GM23248 (cell line): ENCODE measurements around the gene ENTPD5. TPM values are rescaled to one million over a fixed set of nuclear protein-coding genes. Genes with fewer than 3 reads are reported as not detected.
A peak's percentile ranks its signal among the peaks of the same experiment; 100 is the strongest.

Experiments
- DNase-seq: peaks from one replicate; pipeline ENCODE4 v3.0.0-alpha.2; 2015
- H2AFZ ChIP-seq: fragments of 200-600 bp; sonication (generic); 2 replicates; pipeline ENCODE4 v1.6.1; 2016; ENCODE audit warnings: antibody characterized with exemption
- H3F3A ChIP-seq: fragments of 200-600 bp; sonication (generic); 2 replicates; pipeline ENCODE4 v1.6.1; 2016; ENCODE audit warnings: mild to moderate bottlenecking, antibody characterized with exemption, mixed run types; ENCODE audit not compliant: insufficient read depth
- H3K27ac ChIP-seq: fragments of 200-600 bp; sonication (generic); 2 replicates; pipeline ENCODE4 v1.5.1; 2016; ENCODE audit warnings: mild to moderate bottlenecking
- H3K27me3 ChIP-seq: fragments of 200-600 bp; sonication (generic); replicated peaks from 2 replicates; pipeline ENCODE4 v1.6.1; 2016; ENCODE audit warnings: mild to moderate bottlenecking; ENCODE audit not compliant: insufficient read depth
- H3K36me3 ChIP-seq: fragments of 200-600 bp; sonication (generic); 2 replicates; pipeline ENCODE4 v1.6.1; 2016; ENCODE audit warnings: low read depth, mild to moderate bottlenecking
- H3K4me1 ChIP-seq: fragments of 200-600 bp; sonication (generic); 2 replicates; pipeline ENCODE4 v1.6.1; 2016; ENCODE audit warnings: mild to moderate bottlenecking; ENCODE audit not compliant: insufficient read depth
- H3K4me2 ChIP-seq: fragments of 200-600 bp; sonication (generic); one replicate; pipeline ENCODE4 v1.6.1; 2016; ENCODE audit warnings: mild to moderate bottlenecking; ENCODE audit not compliant: unreplicated experiment
- H3K4me3 ChIP-seq: fragments of 200-600 bp; sonication (generic); 2 replicates; pipeline ENCODE4 v1.5.1; 2016; ENCODE audit warnings: mild to moderate bottlenecking
- H3K79me2 ChIP-seq: fragments of 200-600 bp; sonication (generic); 2 replicates; pipeline ENCODE4 v1.6.1; 2016; ENCODE audit warnings: mild to moderate bottlenecking; ENCODE audit not compliant: insufficient read depth
- H3K9ac ChIP-seq: fragments of 200-600 bp; sonication (generic); 2 replicates; pipeline ENCODE4 v1.6.1; 2016; ENCODE audit warnings: mild to moderate bottlenecking
- H3K9me2 ChIP-seq: fragments of 200-600 bp; sonication (generic); 2 replicates; pipeline ENCODE4 v1.6.1; 2016; ENCODE audit warnings: mixed run types, mild to moderate bottlenecking, moderate library complexity; ENCODE audit not compliant: insufficient read depth
- H3K9me3 ChIP-seq: fragments of 200-600 bp; sonication (generic); one replicate; pipeline ENCODE4 v1.6.1; 2017; ENCODE audit warnings: low read depth
- H4K20me1 ChIP-seq: fragments of 200-600 bp; sonication (generic); 2 replicates; pipeline ENCODE4 v1.6.0; 2016; ENCODE audit not compliant: insufficient read depth
- EZH2 ChIP-seq: fragments of 200-600 bp; sonication (generic); IDR thresholded peaks from 2 replicates; pipeline ENCODE4 v1.6.1; 2018; ENCODE audit warnings: antibody characterized with exemption, mild to moderate bottlenecking; ENCODE audit not compliant: insufficient read depth, poor library complexity, severe bottlenecking
- EZH2phosphoT487 ChIP-seq: fragments of 200-600 bp; sonication (generic); IDR thresholded peaks from 2 replicates; pipeline ENCODE4 v1.6.1; 2018; ENCODE audit warnings: antibody characterized with exemption, moderate library complexity, mild to moderate bottlenecking, low read depth; ENCODE audit not compliant: insufficient read depth
- WGBS, 2 experiments: methylation state at CpG; one replicate each; pipeline ENCODE4 v1.1.6; 2015 to 2017; ENCODE audit warnings: low lambda C conversion rate in 2 of 2, low coverage in 1 of 2; ENCODE audit errors: missing lambda C conversion rate in 2 of 2; 5-methylcytosine and 5-hydroxymethylcytosine counted together
- in situ Hi-C: fragments of 300-500 bp; cut with MboI; formaldehyde crosslinking; loops from 2 replicates; pipeline ENCODE4 v1.15.0; 2020
- polyA plus RNA-seq: library from polyadenylated mRNA; unstranded; fragments of >200 nt; fragmentation: Nextera tagmentation; extraction: Ambion mirVana; gene quantifications from 2 replicates; pipeline ENCODE4 v1.2.1, GENCODE V29; 2016
- total RNA-seq: library from RNA; depleted of rRNA; stranded (reverse); fragments of >200 nt; shearing (Covaris generic); gene quantifications from 2 replicates; pipeline ENCODE4 v1.2.3, GENCODE V29; 2014

ENTPD5 gene
- total and polyA plus RNA-seq, 2 experiments from 2014 or later, result 10.4 to 11.5 TPM

DNA sequence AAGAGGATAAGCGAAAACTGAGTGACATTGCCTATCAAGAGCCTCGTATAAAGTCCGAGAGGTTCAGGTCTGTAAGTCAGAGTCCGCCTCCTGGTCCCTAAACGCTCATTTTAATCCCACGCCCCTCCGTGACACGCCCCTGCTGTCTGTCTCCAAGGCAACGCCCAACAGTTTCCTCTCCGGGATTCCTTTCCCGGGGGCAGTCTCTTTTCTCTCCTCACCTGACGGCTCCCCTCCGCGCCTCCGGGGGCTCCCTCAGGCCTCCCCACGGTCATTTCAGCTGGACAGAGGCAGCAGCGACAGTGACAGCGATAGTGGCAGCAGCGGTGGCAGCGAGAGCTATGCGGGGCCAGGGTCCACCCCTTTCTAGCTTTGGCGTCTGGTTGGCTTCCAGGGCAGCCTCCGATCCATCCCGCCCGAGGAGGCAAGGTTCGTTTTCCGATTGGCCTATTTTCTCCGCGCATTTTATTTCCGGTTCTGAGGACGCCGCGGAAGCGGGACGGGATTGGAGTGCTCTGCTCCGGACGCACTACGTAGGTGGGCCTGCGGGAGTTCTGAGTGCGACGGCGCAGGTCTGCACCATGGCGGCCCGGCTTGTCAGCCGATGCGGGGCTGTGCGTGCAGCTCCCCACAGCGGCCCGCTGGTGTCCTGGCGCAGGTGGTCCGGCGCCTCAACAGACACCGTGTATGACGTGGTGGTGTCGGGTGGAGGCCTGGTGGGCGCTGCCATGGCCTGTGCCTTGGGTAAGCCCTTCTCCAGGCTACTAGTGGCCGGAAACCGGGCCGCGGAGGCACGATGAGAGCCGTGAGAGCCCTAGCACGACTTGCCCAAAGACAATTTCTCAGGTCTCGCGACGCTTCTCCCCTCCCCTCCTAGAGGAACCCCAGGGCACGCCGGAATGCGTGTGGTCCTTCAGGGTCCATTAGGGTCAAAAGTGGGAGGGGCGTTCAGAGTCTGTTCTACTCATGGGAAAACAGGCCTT lies 69.0 kb downstream of the ENTPD5 start, which contains the start of the genes COQ6 and FAM161B:
Gene COQ6, plus strand, starts transcription at position 551 of the 983 bp plus-strand sequence. Its CDS starts 31 bp downstream, at position 582.
Gene FAM161B, minus strand, starts transcription at position 343 of the 983 bp plus-strand sequence. Its CDS starts 68 bp downstream, at position 275.
- Histone ChIP-seq H3K36me3 (peaks cover 7% of the 10 kb centered on the region), H3K4me2 (peak within 1 kb of the TSS; percentile 85), H4K20me1 (no peaks in the 10 kb centered on the region), H3K9ac (peak within 1 kb of the TSS; percentile 87), H3K4me1 (0 out of 2 replicates have a peak, but pooled peaks cover 3% of the 10 kb centered on the region), H3K27me3 (no peaks in the 10 kb centered on the region), H3K9me3 (no peaks in the 10 kb centered on the region), H3K27ac (peak within 1 kb of the TSS; percentile 92), H3K9me2 (no peaks in the 10 kb centered on the region), H2AFZ (peak within 1 kb of the TSS; percentile 92), H3K4me3 (peak within 1 kb of the TSS; percentile 97), H3F3A (peaks cover 11% of the 10 kb centered on the region), H3K79me2 (peaks cover 38% of the 10 kb centered on the region)
- 1% methylated on average over 66 to 70 of the region's 70 CpGs for WGBS, 2 experiments
- TF ChIP-seq EZH2phosphoT487, result no peak
- no peak for TF ChIP-seq EZH2
- in situ Hi-C loops, result no loop called here
- DNase-seq, result peak; percentile 99

- Histone ChIP-seq H3K9me2 (no peaks in the 10 kb centered on the region), H3K27me3 (no peaks in the 10 kb centered on the region), H3K9ac (no peak overlapping the region), H3K36me3 (no peaks in the 10 kb centered on the region), H3K79me2 (peaks cover 11% of the 10 kb centered on the region), H3K9me3 (no peaks in the 10 kb centered on the region), H3K27ac (no peak overlapping the region), H2AFZ (no peak overlapping the region), H3K4me3 (no peak overlapping the region), H4K20me1 (no peaks in the 10 kb centered on the region), H3F3A (peaks cover 20% of the 10 kb centered on the region), H3K4me2 (no peak overlapping the region), H3K4me1 (peaks cover 16% of the 10 kb centered on the region)
- TF ChIP-seq EZH2phosphoT487 (no peak), EZH2 (no peak)
- DNase-seq, result no peak
- in situ Hi-C loops, result no loop called here
- WGBS, 2 experiments, result 71% methylated on average over 4 of the region's 4 CpGs
Observed at GRCh38 chr14:73945159-73945670, 73.9 kb downstream of the ENTPD5 start.

DNA sequence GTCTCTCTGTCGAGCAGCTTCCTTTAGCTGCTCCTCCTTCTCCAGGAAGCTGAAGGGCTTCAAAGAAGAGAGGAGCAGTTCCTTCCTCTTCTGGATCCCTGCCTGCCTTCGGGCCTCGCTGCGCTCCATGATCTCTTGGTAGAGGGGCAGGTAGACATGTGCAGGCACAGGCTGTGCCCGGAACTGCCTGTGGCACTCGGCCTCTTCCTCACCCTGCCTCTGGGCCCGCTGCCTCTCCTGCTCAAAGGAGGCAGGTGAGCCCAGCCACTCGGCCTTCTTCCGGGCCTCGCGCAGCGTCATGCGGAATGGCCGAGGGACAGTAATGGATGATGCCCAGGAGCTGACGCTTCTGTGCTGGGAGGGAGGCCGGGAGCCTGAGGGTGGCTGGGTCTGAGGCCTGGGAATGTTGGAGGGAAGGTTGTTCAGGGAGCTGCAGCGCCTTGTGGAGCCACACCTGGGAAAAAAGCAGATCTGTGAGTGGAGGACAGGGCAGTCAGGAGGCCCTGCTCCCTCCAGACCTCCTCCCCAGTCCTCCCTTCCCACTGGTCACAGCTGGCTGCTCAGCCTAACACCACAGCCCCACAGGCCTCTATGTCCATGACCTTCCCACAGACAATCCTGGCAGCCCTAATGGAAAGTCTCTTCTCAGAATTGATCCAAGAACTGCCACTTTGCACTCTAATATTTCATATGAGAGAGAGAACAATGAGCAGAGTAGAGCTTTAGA lies 74.5 kb downstream of the ENTPD5 start:
- H3K9me3 ChIP-seq, result no peaks in the 10 kb centered on the region
- H3K79me2 ChIP-seq, result peaks cover 11% of the 10 kb centered on the region
- peaks cover 16% of the 10 kb centered on the region for H3K4me1 ChIP-seq
- TF ChIP-seq EZH2phosphoT487, result no peak
- TF ChIP-seq EZH2, result no peak
- H2AFZ ChIP-seq, result no peak overlapping the region
- no peak overlapping the region for H3K9ac ChIP-seq
- no peaks in the 10 kb centered on the region for H4K20me1 ChIP-seq
- in situ Hi-C loops, result no loop called here
- H3K4me2 ChIP-seq, result no peak overlapping the region
- H3K27ac ChIP-seq, result no peak overlapping the region
- 94 to 99% methylated on average over 17 of the region's 17 CpGs for WGBS, 2 experiments
- H3K27me3 ChIP-seq, result no peaks in the 10 kb centered on the region
- no peak overlapping the region for H3K4me3 ChIP-seq
- no peak for DNase-seq
- peaks cover 20% of the 10 kb centered on the region for H3F3A ChIP-seq
- H3K9me2 ChIP-seq, result no peaks in the 10 kb centered on the region
- H3K36me3 ChIP-seq, result no peaks in the 10 kb centered on the region

GRCh38 chr14:73943083-73943482 lies 76.0 kb downstream of the ENTPD5 start:
- Histone ChIP-seq H3K9me3 (no peaks in the 10 kb centered on the region), H4K20me1 (no peaks in the 10 kb centered on the region), H3K9ac (0 out of 2 replicates have a peak overlapping the region, but pooled peaks have one; percentile 8), H3K9me2 (no peaks in the 10 kb centered on the region), H3K79me2 (no peaks in the 10 kb centered on the region), H3K4me2 (peak overlapping the region; percentile 12), H2AFZ (peak overlapping the region; percentile 0; the same call in 1 of the 2 replicates), H3K36me3 (no peaks in the 10 kb centered on the region), H3K27me3 (no peaks in the 10 kb centered on the region), H3K4me3 (no peak overlapping the region), H3K27ac (peak overlapping the region; percentile 51), H3K4me1 (peaks cover 12% of the 10 kb centered on the region), H3F3A (peaks cover 20% of the 10 kb centered on the region)
- in situ Hi-C loops, result no loop called here
- WGBS, 2 experiments, result 9 to 11% methylated on average over 4 of the region's 4 CpGs
- no peak for TF ChIP-seq EZH2phosphoT487
- peak; percentile 87 for DNase-seq
